ENCODE data around the gene ARL8B. TPM values are rescaled to one million over a fixed set of nuclear protein-coding genes. Genes with fewer than 3 reads are reported as not detected.

ARL8B gene
- total RNA-seq, 1 experiment from 2014 or later = 65.8 TPM

GRCh38 chr3:5205165-5205941 is 83.3 kb downstream of the ARL8B start:
- no peak for DNase-seq (ENCODE audit: low read depth)

GRCh38 chr3:5210926-5211325 is 88.8 kb downstream of the ARL8B start:
- DNase-seq (ENCODE audit: low read depth) = no peak

- DNase-seq (ENCODE audit: low read depth) = no peak
These were observed 90.8 kb downstream of the ARL8B start for GRCh38 chr3:5212628-5213573.

GRCh38 chr3:5213574-5213966 is 91.5 kb downstream of the ARL8B start:
- DNase-seq (ENCODE audit: low read depth) = no peak

- DNase-seq (ENCODE audit: low read depth) = no peak
These were observed 92.3 kb downstream of the ARL8B start for GRCh38 chr3:5214352-5214751.

GRCh38 chr3:5217824-5218595 is 95.9 kb downstream of the ARL8B start:
- no peak for DNase-seq (ENCODE audit: low read depth)

GRCh38 chr3:5218815-5219214 is 96.7 kb downstream of the ARL8B start:
- no peak for DNase-seq (ENCODE audit: low read depth)

GRCh38 chr3:5219216-5219615 is 97.1 kb downstream of the ARL8B start:
- DNase-seq (ENCODE audit: low read depth) = no peak

GRCh38 chr3:5220193-5220592 is 98.1 kb downstream of the ARL8B start:
- DNase-seq (ENCODE audit: low read depth) = no peak

- DNase-seq (ENCODE audit: low read depth) = no peak
These were observed 98.8 kb downstream of the ARL8B start for GRCh38 chr3:5220667-5221431.

- DNase-seq (ENCODE audit: low read depth) = no peak
These were observed 99.6 kb downstream of the ARL8B start for GRCh38 chr3:5221701-5222100.

- no peak for DNase-seq (ENCODE audit: low read depth)
These were observed 100.4 kb downstream of the ARL8B start for GRCh38 chr3:5222283-5223005.

GRCh38 chr3:5226783-5227182 is 104.7 kb downstream of the ARL8B start:
- peak; percentile 39 for DNase-seq (ENCODE audit: low read depth)

GRCh38 chr3:5227812-5228211 is 105.7 kb downstream of the ARL8B start:
- peak; percentile 20 for DNase-seq (ENCODE audit: low read depth)

GRCh38 chr3:5229414-5229813 is 107.3 kb downstream of the ARL8B start:
- no peak for DNase-seq (ENCODE audit: low read depth)

Other genes with a start within 250 kb of the ARL8B start
- 43.2 and 62.8 TPM in 2 replicates for gene BHLHE40, start 142.9 kb upstream of the ARL8B start, total RNA-seq (2014; rRNA removed; shearing (Covaris generic))
- gene EDEM1, start 65.4 kb downstream of the ARL8B start, total RNA-seq (2014; rRNA removed; shearing (Covaris generic)) = 17.3 and 18.4 TPM in 2 replicates